Measurements from ENCODE around the gene SERPINB6. TPM values are rescaled to one million over a fixed set of nuclear protein-coding genes. Genes with fewer than 3 reads are reported as not detected.

The SERPINB6 gene
- polyA plus RNA-seq, 1 of the 3 experiments (the other 2 are of a cell fraction) = 102 TPM

DNA sequence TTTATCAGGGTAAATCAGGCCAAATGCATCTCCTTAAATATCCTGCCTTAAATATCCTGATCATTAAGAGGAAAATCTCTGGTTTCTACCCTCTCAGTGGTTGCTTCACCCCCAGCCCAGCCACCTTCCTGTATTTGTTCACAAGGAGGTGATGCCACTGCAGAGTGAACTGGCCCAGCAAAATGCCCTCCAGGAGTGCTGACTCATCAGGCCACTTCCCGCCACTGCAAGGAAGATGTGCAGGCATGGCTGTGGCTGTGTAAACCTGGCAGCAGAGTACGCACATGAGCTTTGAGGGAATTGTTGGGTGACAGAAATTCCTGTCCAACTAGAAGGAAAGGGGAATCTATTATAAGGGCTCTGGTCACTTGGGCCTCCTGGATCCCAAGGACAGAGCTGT, 42.1 kb upstream of the SERPINB6 start:
- POLR2A ChIA-PET = no interaction called here

More for the DNA sequence above, 42.1 kb upstream of the SERPINB6 start:
- Histone ChIP-seq H3K27me3 (ENCODE audit: insufficient read depth) (no peaks in the 10 kb centered on the region), H3K27ac (ENCODE audit: low read depth in 2 of 2, low read length in 1 of 2) (no peak overlapping the region), H3K9me2 (no peaks in the 10 kb centered on the region), H3K36me3 (replicated peaks in 1 of 2; ENCODE audit: control insufficient read depth in 1 of 2, insufficient read depth in 2 of 2, low read length in 1 of 2) (peaks cover 5 to 40% of the 10 kb centered on the region in 2 experiments), H4K20me1 (ENCODE audit: insufficient read depth) (no peaks in the 10 kb centered on the region), H3F3A (replicated peaks; ENCODE audit: insufficient read depth) (no peaks in the 10 kb centered on the region), H3K4me2 (no peak overlapping the region), H3K9me3 (peaks cover 14% of the 10 kb centered on the region), H2AFZ (ENCODE audit: low read depth) (no peak overlapping the region), H3K4me3 (ENCODE audit: low read depth in 2 of 2, low read length in 1 of 2) (no peak overlapping the region), H3K79me2 (ENCODE audit: insufficient read depth) (no peaks in the 10 kb centered on the region), H3K4me1 (ENCODE audit: control insufficient read depth in 1 of 2, insufficient read depth in 2 of 2, low read depth in 1 of 2, low read length in 1 of 2) (no peaks in the 10 kb centered on the region; a peak in 1 of 4 replicates), H3K9ac (no peak overlapping the region)
- TF ChIP-seq FOSL2 (IDR thresholded peaks at IDR 0.05; ENCODE audit: borderline replicate concordance, low read depth) = peak; percentile 39; the same call in 1 of the 2 replicates
- no peak for TF ChIP-seq SMC3 (IDR thresholded peaks at IDR 0.05; ENCODE audit: low read depth, low read length)
- TF ChIP-seq FOXJ3 (CRISPR knock-in tag; IDR thresholded peaks at IDR 0.05) = no peak
- TF ChIP-seq MAX (IDR thresholded peaks at IDR 0.05; ENCODE audit: low read depth) = 0 out of 2 replicates have a peak, but pooled peaks have one; percentile 25
- TF ChIP-seq MEF2A (IDR thresholded peaks at IDR 0.05; ENCODE audit: borderline replicate concordance, low read depth) = no peak
- TF ChIP-seq REST (IDR thresholded peaks at IDR 0.05; ENCODE audit: low read depth, low read length) = no peak
- no peak for TF ChIP-seq YY1 (IDR thresholded peaks at IDR 0.05; ENCODE audit: low read depth)
- no peak for TF ChIP-seq ELF1 (IDR thresholded peaks at IDR 0.05)
- TF ChIP-seq, protein P1, sequence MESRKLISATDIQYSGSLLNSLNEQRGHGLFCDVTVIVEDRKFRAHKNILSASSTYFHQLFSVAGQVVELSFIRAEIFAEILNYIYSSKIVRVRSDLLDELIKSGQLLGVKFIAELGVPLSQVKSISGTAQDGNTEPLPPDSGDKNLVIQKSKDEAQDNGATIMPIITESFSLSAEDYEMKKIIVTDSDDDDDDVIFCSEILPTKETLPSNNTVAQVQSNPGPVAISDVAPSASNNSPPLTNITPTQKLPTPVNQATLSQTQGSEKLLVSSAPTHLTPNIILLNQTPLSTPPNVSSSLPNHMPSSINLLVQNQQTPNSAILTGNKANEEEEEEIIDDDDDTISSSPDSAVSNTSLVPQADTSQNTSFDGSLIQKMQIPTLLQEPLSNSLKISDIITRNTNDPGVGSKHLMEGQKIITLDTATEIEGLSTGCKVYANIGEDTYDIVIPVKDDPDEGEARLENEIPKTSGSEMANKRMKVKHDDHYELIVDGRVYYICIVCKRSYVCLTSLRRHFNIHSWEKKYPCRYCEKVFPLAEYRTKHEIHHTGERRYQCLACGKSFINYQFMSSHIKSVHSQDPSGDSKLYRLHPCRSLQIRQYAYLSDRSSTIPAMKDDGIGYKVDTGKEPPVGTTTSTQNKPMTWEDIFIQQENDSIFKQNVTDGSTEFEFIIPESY (IDR thresholded peaks at IDR 0.05; ENCODE audit: borderline replicate concordance, low read depth) = no peak
- no peak for TF ChIP-seq SIN3A (IDR thresholded peaks at IDR 0.05; ENCODE audit: borderline replicate concordance, low read depth, low read length)
- TF ChIP-seq EZH2phosphoT487 (IDR thresholded peaks at IDR 0.05; ENCODE audit: borderline replicate concordance, low read depth) = no peak
- CTCF ChIA-PET = no interaction called here
- WGBS (ENCODE audit: low lambda C conversion rate) = 42% methylated on average over 2 of the region's 2 CpGs
- no peak for DNase-seq

Measured in SK-N-SH (cell line).